ENCODE measurements around the gene MPC1. TPM values are rescaled to one million over a fixed set of nuclear protein-coding genes. Genes with fewer than 3 reads are reported as not detected.

Gene MPC1
- total RNA-seq, 1 experiment from 2014 or later = 22.5 TPM

- DNase-seq (ENCODE audit: low read depth) = no peak
These were observed 65.2 kb downstream of the MPC1 start for GRCh38 chr6:166317261-166318212.

GRCh38 chr6:166315436-166315835 lies 67.3 kb downstream of the MPC1 start:
- DNase-seq (ENCODE audit: low read depth) = no peak

Other genes starting within 250 kb of the MPC1 start
- 0.57 TPM in 1 of 2 replicates, not detected in the other for gene TBXT, start 215.1 kb downstream of the MPC1 start, total RNA-seq (2014; rRNA removed; shearing (Covaris generic))
- 3.2 TPM in 1 of 2 replicates, not detected in the other for gene PRR18, start 74.5 kb downstream of the MPC1 start, total RNA-seq (2014; rRNA removed; shearing (Covaris generic))
- gene SFT2D1, start 40.4 kb downstream of the MPC1 start, total RNA-seq (2014; rRNA removed; shearing (Covaris generic)) = 40.4 and 47.1 TPM in 2 replicates
- gene RAMACL, start 203.7 kb upstream of the MPC1 start, total RNA-seq (2014; rRNA removed; shearing (Covaris generic)) = 0.34 and 0.86 TPM in 2 replicates
- 5.5 and 6.7 TPM in 2 replicates for gene RPS6KA2, start 244.3 kb upstream of the MPC1 start, total RNA-seq (2014; rRNA removed; shearing (Covaris generic))